Liver (tissue), 9 donors: ENCODE measurements around the gene PUS10. TPM values are rescaled to one million over a fixed set of nuclear protein-coding genes. Genes with fewer than 3 reads are reported as not detected.

ENCODE experiments used
- DNase-seq: peaks from one replicate; pipeline ENCODE4 v3.0.0-alpha.2; 2017; ENCODE audit warnings: low spot score
- H3K27ac ChIP-seq, 2 donors: one replicate each; pipeline ENCODE4 v1.7.0; 2013; ENCODE audit warnings: inconsistent platforms in 2 of 2, low read length in 2 of 2, control low read depth in 1 of 2, low read depth in 1 of 2, mild to moderate bottlenecking in 1 of 2
- H3K27me3 ChIP-seq, 4 donors: one replicate each; pipeline versions ENCODE4 v1.6.1 to v1.7.0; 2013; ENCODE audit warnings: low read length in 3 of 4, inconsistent platforms in 1 of 4, mild to moderate bottlenecking in 1 of 4, moderate library complexity in 1 of 4; ENCODE audit not compliant: control insufficient read depth in 4 of 4, insufficient read depth in 4 of 4
- H3K36me3 ChIP-seq, 4 donors: one replicate each; pipeline versions ENCODE4 v1.6.1 to v1.7.0; 2013; ENCODE audit warnings: low read length in 3 of 4, mild to moderate bottlenecking in 3 of 4, low read depth in 1 of 4, moderate library complexity in 1 of 4; ENCODE audit not compliant: control insufficient read depth in 4 of 4, insufficient read depth in 3 of 4
- H3K4me1 ChIP-seq, 4 donors: one replicate each; pipeline versions ENCODE4 v1.6.1 to v1.7.0; 2013; ENCODE audit warnings: low read length in 3 of 4, mild to moderate bottlenecking in 3 of 4, moderate library complexity in 1 of 4; ENCODE audit not compliant: control insufficient read depth in 4 of 4, insufficient read depth in 4 of 4
- H3K4me3 ChIP-seq, 3 donors: one replicate each; pipeline versions ENCODE4 v1.6.1 to v1.7.0; 2013; ENCODE audit warnings: low read length in 3 of 3, control low read depth in 1 of 3, low read depth in 1 of 3, mild to moderate bottlenecking in 1 of 3
- H3K9ac ChIP-seq, 2 donors: one replicate each; pipeline ENCODE4 v1.7.0; 2013; ENCODE audit warnings: low read length in 2 of 2, mild to moderate bottlenecking in 2 of 2, moderate library complexity in 2 of 2, control low read depth in 1 of 2, low read depth in 1 of 2
- H3K9me3 ChIP-seq, 4 donors: one replicate each; pipeline versions ENCODE4 v1.6.1 to v1.7.0; 2013; ENCODE audit warnings: low read length in 3 of 4; ENCODE audit not compliant: control insufficient read depth in 4 of 4
- EGR1 ChIP-seq, 2 donors: IDR thresholded peaks; 2 replicates each; pipeline ENCODE4 v1.6.1; 2016 to 2018; ENCODE audit warnings: antibody characterized with exemption in 2 of 2, low read depth in 2 of 2
- FOXA1 ChIP-seq: IDR thresholded peaks from 2 replicates; pipeline ENCODE4 v1.6.1; 2016; ENCODE audit warnings: antibody characterized with exemption
- FOXA2 ChIP-seq: IDR thresholded peaks from 2 replicates; pipeline ENCODE4 v1.6.1; 2016; ENCODE audit warnings: antibody characterized with exemption
- GABPA ChIP-seq, 2 donors: IDR thresholded peaks in 1 of 2; conservative IDR thresholded peaks in 1 of 2; 2 replicates each; pipeline ENCODE4 v1.6.1; 2016; ENCODE audit warnings: antibody characterized with exemption in 2 of 2, mild to moderate bottlenecking in 1 of 2, moderate library complexity in 1 of 2
- HNF4G ChIP-seq: IDR thresholded peaks from 2 replicates; pipeline ENCODE4 v1.6.1; 2016; ENCODE audit warnings: antibody characterized with exemption
- NR2F2 ChIP-seq: IDR thresholded peaks from 2 replicates; pipeline ENCODE4 v1.6.1; 2016; ENCODE audit warnings: antibody characterized with exemption
- RAD21 ChIP-seq, 2 donors: IDR thresholded peaks; 2 replicates each; pipeline ENCODE4 v1.6.1; 2016; ENCODE audit warnings: antibody characterized with exemption in 2 of 2, mild to moderate bottlenecking in 2 of 2
- RXRA ChIP-seq, 2 donors: IDR thresholded peaks; 2 replicates each; pipeline ENCODE4 v1.6.1; 2017 to 2018; ENCODE audit warnings: antibody characterized with exemption in 2 of 2, mild to moderate bottlenecking in 1 of 2
- YY1 ChIP-seq: IDR thresholded peaks from 2 replicates; pipeline ENCODE4 v1.6.1; 2016; ENCODE audit warnings: antibody characterized with exemption, mild to moderate bottlenecking
- WGBS: extraction: QIAGEN DNeasy Blood & Tissue Kit; methylation state at CpG from one replicate; pipeline ENCODE4 v1.1.7; 2013; 5-methylcytosine and 5-hydroxymethylcytosine counted together
- polyA plus RNA-seq, 2 donors: library from polyadenylated mRNA; stranded (reverse) in 1 of 2; unstranded in 1 of 2; fragments of 200-250 nt in 1 of 2; fragments of >200 nt in 1 of 2; fragmentation: Nextera tagmentation in 1 of 2; extraction: Ambion mirVana in 1 of 2; gene quantifications; one replicate each; pipeline versions ENCODE4 v1.2.1 to v1.2.3, GENCODE V29; 2013 to 2015
- total RNA-seq, 2 donors: library from RNA; depleted of rRNA; stranded (reverse); fragments of >200 nt; gene quantifications; one replicate each; pipeline ENCODE4 v1.2.3, GENCODE V29; 2014
- TF ChIP-seq, protein P1 (sequence below): IDR thresholded peaks from 2 replicates; pipeline ENCODE4 v1.6.1; 2016; ENCODE audit warnings: antibody characterized with exemption
- TF ChIP-seq, protein P2 (sequence below): IDR thresholded peaks from 2 replicates; pipeline ENCODE4 v1.6.1; 2016; ENCODE audit warnings: antibody characterized with exemption, mild to moderate bottlenecking
- TF ChIP-seq, protein P3 (sequence below): IDR thresholded peaks from 2 replicates; pipeline ENCODE4 v1.6.1; 2016; ENCODE audit warnings: antibody characterized with exemption
- TF ChIP-seq, protein P4 (sequence below): IDR thresholded peaks from 2 replicates; pipeline ENCODE4 v1.6.1; 2016; ENCODE audit warnings: antibody characterized with exemption
- TF ChIP-seq, protein P5 (sequence below): fragments of 150-350 bp; IDR thresholded peaks from 2 replicates; pipeline ENCODE4 v1.5.1; 2017; ENCODE audit warnings: improper control_type of control experiment, low read depth, low read length; ENCODE audit not compliant: missing input control
- donor health status: healthy.
- donor health status: healthy.
- donor health status: healthy.
- donor health status: healthy.
- donor health status: healthy.

Gene PUS10
- total and polyA plus RNA-seq, 4 donors: 4.3 to 19.6 (median 6.4) TPM

DNA sequence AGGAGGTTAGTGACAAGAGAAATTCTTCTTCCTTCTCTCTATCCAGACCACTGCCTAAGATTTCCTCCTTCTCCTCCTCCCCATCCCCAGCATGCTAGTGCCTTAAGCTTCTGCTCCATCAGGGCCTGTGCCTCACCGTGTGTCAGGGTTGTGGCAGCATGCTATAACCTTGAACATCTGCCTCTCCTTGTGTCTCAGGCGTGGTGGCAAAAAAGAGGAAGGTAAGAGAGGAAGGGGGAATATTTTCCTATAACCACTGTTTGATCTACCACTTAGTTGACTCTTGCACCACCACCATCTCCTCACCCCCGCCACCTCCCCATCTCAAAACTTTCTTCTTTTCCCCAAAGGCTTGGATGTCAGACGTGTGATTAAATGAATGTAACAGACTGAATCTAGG is 38.8 kb downstream of the PUS10 start:
- DNase-seq: no peak

DNA sequence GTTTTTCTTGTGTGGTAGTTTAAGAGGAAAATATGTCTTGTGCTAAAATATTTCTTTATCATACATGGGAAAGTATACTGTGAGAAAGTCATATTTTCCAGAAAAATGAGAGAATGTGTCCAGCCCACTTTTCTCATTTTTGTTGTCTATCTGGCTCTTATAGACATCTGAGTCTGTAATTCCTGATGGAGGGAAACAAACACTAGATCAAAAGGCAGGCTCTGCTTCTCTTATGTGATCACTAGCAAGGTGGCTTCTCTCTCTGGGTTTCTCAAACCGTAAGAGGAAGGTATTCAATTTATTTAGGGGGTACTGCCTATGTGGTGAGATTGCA is 40.5 kb downstream of the PUS10 start:
- DNase-seq: no peak
- 93% methylated on average over 1 of the region's 1 CpG for WGBS
- Histone ChIP-seq H3K9me3 (no peaks in the 10 kb centered on the region), H3K27ac (no peak overlapping the region), H3K9ac (no peak overlapping the region), H3K4me3 (no peak overlapping the region), H3K27me3 (no peaks in the 10 kb centered on the region), H3K36me3 (no peaks in the 10 kb centered on the region), H3K4me1 (peaks cover 0 to 4% (median 0%) of the 10 kb centered on the region in 4 donors)
- TF ChIP-seq, protein P1, sequence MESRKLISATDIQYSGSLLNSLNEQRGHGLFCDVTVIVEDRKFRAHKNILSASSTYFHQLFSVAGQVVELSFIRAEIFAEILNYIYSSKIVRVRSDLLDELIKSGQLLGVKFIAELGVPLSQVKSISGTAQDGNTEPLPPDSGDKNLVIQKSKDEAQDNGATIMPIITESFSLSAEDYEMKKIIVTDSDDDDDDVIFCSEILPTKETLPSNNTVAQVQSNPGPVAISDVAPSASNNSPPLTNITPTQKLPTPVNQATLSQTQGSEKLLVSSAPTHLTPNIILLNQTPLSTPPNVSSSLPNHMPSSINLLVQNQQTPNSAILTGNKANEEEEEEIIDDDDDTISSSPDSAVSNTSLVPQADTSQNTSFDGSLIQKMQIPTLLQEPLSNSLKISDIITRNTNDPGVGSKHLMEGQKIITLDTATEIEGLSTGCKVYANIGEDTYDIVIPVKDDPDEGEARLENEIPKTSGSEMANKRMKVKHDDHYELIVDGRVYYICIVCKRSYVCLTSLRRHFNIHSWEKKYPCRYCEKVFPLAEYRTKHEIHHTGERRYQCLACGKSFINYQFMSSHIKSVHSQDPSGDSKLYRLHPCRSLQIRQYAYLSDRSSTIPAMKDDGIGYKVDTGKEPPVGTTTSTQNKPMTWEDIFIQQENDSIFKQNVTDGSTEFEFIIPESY: no peak
- TF ChIP-seq HNF4G (no peak), RXRA (IDR thresholded peaks at IDR 0.05) (no peak), FOXA2 (no peak), YY1 (no peak)
- TF ChIP-seq, protein P2, sequence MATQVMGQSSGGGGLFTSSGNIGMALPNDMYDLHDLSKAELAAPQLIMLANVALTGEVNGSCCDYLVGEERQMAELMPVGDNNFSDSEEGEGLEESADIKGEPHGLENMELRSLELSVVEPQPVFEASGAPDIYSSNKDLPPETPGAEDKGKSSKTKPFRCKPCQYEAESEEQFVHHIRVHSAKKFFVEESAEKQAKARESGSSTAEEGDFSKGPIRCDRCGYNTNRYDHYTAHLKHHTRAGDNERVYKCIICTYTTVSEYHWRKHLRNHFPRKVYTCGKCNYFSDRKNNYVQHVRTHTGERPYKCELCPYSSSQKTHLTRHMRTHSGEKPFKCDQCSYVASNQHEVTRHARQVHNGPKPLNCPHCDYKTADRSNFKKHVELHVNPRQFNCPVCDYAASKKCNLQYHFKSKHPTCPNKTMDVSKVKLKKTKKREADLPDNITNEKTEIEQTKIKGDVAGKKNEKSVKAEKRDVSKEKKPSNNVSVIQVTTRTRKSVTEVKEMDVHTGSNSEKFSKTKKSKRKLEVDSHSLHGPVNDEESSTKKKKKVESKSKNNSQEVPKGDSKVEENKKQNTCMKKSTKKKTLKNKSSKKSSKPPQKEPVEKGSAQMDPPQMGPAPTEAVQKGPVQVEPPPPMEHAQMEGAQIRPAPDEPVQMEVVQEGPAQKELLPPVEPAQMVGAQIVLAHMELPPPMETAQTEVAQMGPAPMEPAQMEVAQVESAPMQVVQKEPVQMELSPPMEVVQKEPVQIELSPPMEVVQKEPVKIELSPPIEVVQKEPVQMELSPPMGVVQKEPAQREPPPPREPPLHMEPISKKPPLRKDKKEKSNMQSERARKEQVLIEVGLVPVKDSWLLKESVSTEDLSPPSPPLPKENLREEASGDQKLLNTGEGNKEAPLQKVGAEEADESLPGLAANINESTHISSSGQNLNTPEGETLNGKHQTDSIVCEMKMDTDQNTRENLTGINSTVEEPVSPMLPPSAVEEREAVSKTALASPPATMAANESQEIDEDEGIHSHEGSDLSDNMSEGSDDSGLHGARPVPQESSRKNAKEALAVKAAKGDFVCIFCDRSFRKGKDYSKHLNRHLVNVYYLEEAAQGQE: no peak
- TF ChIP-seq, protein P3, sequence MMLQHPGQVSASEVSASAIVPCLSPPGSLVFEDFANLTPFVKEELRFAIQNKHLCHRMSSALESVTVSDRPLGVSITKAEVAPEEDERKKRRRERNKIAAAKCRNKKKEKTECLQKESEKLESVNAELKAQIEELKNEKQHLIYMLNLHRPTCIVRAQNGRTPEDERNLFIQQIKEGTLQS: no peak

More for the DNA sequence above, 38.8 kb downstream of the PUS10 start:
- Histone ChIP-seq H3K9ac (no peak overlapping the region), H3K27me3 (no peaks in the 10 kb centered on the region), H3K27ac (no peak overlapping the region), H3K4me3 (no peak overlapping the region), H3K9me3 (no peaks in the 10 kb centered on the region), H3K36me3 (no peaks in the 10 kb centered on the region), H3K4me1 (peaks cover 0 to 7% (median 2%) of the 10 kb centered on the region in 4 donors)
- 88% methylated on average over 4 of the region's 4 CpGs for WGBS
- TF ChIP-seq, protein P3: no peak
- TF ChIP-seq, protein P1: no peak
- no peak for TF ChIP-seq EGR1 (IDR thresholded peaks at IDR 0.05; ENCODE audit: low read depth in 2 of 2)
- TF ChIP-seq FOXA2: no peak
- TF ChIP-seq NR2F2: no peak
- TF ChIP-seq, protein P4, sequence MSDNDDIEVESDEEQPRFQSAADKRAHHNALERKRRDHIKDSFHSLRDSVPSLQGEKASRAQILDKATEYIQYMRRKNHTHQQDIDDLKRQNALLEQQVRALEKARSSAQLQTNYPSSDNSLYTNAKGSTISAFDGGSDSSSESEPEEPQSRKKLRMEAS: no peak
- TF ChIP-seq, protein P2: no peak
- no peak for TF ChIP-seq YY1
- TF ChIP-seq GABPA (IDR thresholded peaks at IDR 0.05 in 1 of 2, conservative IDR thresholded peaks at IDR 0.05 in 1 of 2): no peak
- no peak for TF ChIP-seq RAD21 (IDR thresholded peaks at IDR 0.05)
- TF ChIP-seq FOXA1: no peak
- no peak for TF ChIP-seq HNF4G
- TF ChIP-seq, protein P5, sequence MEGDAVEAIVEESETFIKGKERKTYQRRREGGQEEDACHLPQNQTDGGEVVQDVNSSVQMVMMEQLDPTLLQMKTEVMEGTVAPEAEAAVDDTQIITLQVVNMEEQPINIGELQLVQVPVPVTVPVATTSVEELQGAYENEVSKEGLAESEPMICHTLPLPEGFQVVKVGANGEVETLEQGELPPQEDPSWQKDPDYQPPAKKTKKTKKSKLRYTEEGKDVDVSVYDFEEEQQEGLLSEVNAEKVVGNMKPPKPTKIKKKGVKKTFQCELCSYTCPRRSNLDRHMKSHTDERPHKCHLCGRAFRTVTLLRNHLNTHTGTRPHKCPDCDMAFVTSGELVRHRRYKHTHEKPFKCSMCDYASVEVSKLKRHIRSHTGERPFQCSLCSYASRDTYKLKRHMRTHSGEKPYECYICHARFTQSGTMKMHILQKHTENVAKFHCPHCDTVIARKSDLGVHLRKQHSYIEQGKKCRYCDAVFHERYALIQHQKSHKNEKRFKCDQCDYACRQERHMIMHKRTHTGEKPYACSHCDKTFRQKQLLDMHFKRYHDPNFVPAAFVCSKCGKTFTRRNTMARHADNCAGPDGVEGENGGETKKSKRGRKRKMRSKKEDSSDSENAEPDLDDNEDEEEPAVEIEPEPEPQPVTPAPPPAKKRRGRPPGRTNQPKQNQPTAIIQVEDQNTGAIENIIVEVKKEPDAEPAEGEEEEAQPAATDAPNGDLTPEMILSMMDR: no peak
